Karpas-422 (cell line): Measurements from ENCODE around the gene RAB11A. TPM values are rescaled to one million over a fixed set of nuclear protein-coding genes. Genes with fewer than 3 reads are reported as not detected.
A peak's percentile ranks its signal among the peaks of the same experiment; 100 is the strongest.

ENCODE experiments used
- DNase-seq: peaks from one replicate; pipeline ENCODE4 v3.0.0-alpha.2; 2015
- H2AFZ ChIP-seq: fragments of 200-600 bp; sonication (generic); 2 replicates; pipeline ENCODE4 v1.6.1; 2014; ENCODE audit warnings: antibody characterized with exemption, low read length, mixed read lengths
- H3K27ac ChIP-seq: fragments of 200-600 bp; sonication (generic); 2 replicates; pipeline ENCODE4 v1.5.1; 2014; ENCODE audit warnings: mild to moderate bottlenecking, low read length, moderate library complexity
- H3K27me3 ChIP-seq: fragments of 200-600 bp; sonication (generic); 2 replicates; pipeline ENCODE4 v1.6.1; 2014; ENCODE audit warnings: low read length, mixed read lengths
- H3K36me3 ChIP-seq: fragments of 200-600 bp; sonication (generic); 2 replicates; pipeline ENCODE4 v1.6.1; 2014; ENCODE audit warnings: low read length, mixed read lengths; ENCODE audit not compliant: insufficient read depth
- H3K4me1 ChIP-seq: fragments of 200-600 bp; sonication (generic); 2 replicates; pipeline ENCODE4 v1.6.1; 2014; ENCODE audit warnings: mild to moderate bottlenecking, low read length, mixed read lengths
- H3K4me2 ChIP-seq: fragments of 200-600 bp; sonication (generic); 2 replicates; pipeline ENCODE4 v1.6.1; 2014; ENCODE audit warnings: low read length, low read depth, mild to moderate bottlenecking; ENCODE audit not compliant: poor library complexity, severe bottlenecking
- H3K4me3 ChIP-seq: fragments of 200-600 bp; sonication (generic); 2 replicates; pipeline ENCODE4 v1.5.1; 2014; ENCODE audit warnings: mild to moderate bottlenecking, antibody characterized with exemption, low read length, mixed read lengths
- H3K79me2 ChIP-seq: fragments of 200-600 bp; sonication (generic); 2 replicates; pipeline ENCODE4 v1.6.1; 2014; ENCODE audit warnings: mild to moderate bottlenecking, low read length, mixed read lengths
- H3K9ac ChIP-seq: fragments of 200-600 bp; sonication (generic); 2 replicates; pipeline ENCODE4 v1.6.0; 2014; ENCODE audit warnings: low read length
- H3K9me2 ChIP-seq: fragments of 200-600 bp; sonication (generic), shearing (Covaris generic); replicated peaks from 2 replicates; pipeline ENCODE4 v1.6.0; 2014; ENCODE audit warnings: mild to moderate bottlenecking, low read length, moderate library complexity; ENCODE audit not compliant: insufficient read depth
- H3K9me3 ChIP-seq: fragments of 300-700, 200-600 bp; sonication (generic); 2 replicates; pipeline ENCODE4 v1.6.1; 2014; ENCODE audit warnings: low read length, mixed read lengths
- H4K20me1 ChIP-seq: fragments of 200-600 bp; sonication (generic); 2 replicates; pipeline ENCODE4 v1.6.1; 2014; ENCODE audit warnings: mild to moderate bottlenecking, antibody characterized with exemption, low read length, low read depth; ENCODE audit not compliant: insufficient read depth
- total RNA-seq: library from RNA; depleted of rRNA; stranded (reverse); fragments of >200 nt; shearing (Covaris generic); gene quantifications from 2 replicates; pipeline ENCODE4 v1.2.3, GENCODE V29; 2014; ENCODE audit warnings: low replicate concordance

Gene RAB11A
- total RNA-seq, 1 experiment from 2014 or later, result 230 TPM

GRCh38 chr15:65829130-65829764, 40.0 kb upstream of the RAB11A start:
- DNase-seq, result peak; percentile 61
- no peaks in the 10 kb centered on the region for H3K9me2 ChIP-seq
- no peaks in the 10 kb centered on the region for H3K36me3 ChIP-seq
- no peaks in the 10 kb centered on the region for H3K27me3 ChIP-seq
- peaks cover 31% of the 10 kb centered on the region for H3K4me1 ChIP-seq
- H3K9me3 ChIP-seq, result no peaks in the 10 kb centered on the region
- H3K79me2 ChIP-seq, result no peaks in the 10 kb centered on the region
- no peaks in the 10 kb centered on the region for H4K20me1 ChIP-seq
- no peak overlapping the region for H3K4me3 ChIP-seq
- no peak overlapping the region for H2AFZ ChIP-seq
- no peak overlapping the region for H3K9ac ChIP-seq
- H3K4me2 ChIP-seq, result no peak overlapping the region
- no peak overlapping the region for H3K27ac ChIP-seq

DNA sequence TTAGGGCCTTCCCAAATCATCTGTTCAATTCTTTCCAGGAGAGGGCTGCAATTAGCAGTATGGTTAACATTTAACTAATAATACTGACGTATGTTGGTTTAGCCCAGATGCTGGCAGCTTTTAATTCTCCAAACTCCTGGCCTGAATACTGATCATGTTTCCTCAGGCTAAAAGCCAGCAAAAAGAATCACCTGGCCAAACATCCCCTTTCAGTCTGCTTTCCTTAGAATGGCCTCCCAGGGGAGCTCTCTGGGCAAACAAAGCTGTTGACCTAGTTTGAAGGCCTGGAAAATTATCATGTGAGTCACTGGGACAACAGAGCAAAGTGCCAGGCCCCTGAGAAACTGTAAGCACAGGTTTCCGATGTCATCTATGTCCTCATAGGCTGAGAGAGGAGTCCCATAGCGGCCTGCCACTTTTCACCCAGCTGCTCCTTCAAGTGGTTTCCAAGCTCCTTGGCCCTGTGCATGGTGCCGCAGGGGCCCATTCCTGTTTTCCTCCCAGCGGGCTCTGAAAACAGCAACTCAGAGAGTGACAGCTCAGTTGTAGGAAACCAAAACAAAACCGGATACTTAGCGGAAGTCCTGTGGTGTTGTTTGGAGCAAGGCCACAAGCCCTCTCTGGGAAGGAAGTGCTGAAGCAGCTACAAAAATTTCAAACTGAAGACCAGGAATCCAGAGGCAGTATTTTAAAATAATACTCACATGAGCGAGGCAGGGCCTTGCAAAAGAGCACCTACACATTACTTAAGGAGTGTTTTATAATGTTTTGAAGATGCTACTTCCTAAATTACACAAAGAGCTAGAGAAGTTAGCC, 36.5 kb upstream of the RAB11A start:
- H3K9ac ChIP-seq, result no peak overlapping the region
- no peak overlapping the region for H3K4me2 ChIP-seq
- no peak overlapping the region for H3K27ac ChIP-seq
- no peaks in the 10 kb centered on the region for H3K27me3 ChIP-seq
- no peaks in the 10 kb centered on the region for H3K9me2 ChIP-seq
- no peaks in the 10 kb centered on the region for H3K79me2 ChIP-seq
- no peaks in the 10 kb centered on the region for H3K36me3 ChIP-seq
- H3K9me3 ChIP-seq, result no peaks in the 10 kb centered on the region
- DNase-seq, result no peak
- peak overlapping the region; percentile 60; the same call in 1 of the 2 replicates for H2AFZ ChIP-seq
- no peak overlapping the region for H3K4me3 ChIP-seq
- H3K4me1 ChIP-seq, result peaks cover 19% of the 10 kb centered on the region
- H4K20me1 ChIP-seq, result no peaks in the 10 kb centered on the region

GRCh38 chr15:65833501-65834205, 35.6 kb upstream of the RAB11A start:
- no peaks in the 10 kb centered on the region for H3K9me3 ChIP-seq
- H3K27me3 ChIP-seq, result no peaks in the 10 kb centered on the region
- no peak overlapping the region for H3K27ac ChIP-seq
- H2AFZ ChIP-seq, result peak overlapping the region; percentile 60
- no peaks in the 10 kb centered on the region for H3K79me2 ChIP-seq
- no peak overlapping the region for H3K9ac ChIP-seq
- H3K36me3 ChIP-seq, result no peaks in the 10 kb centered on the region
- no peaks in the 10 kb centered on the region for H4K20me1 ChIP-seq
- no peak for DNase-seq
- H3K4me1 ChIP-seq, result peaks cover 14% of the 10 kb centered on the region
- H3K9me2 ChIP-seq, result no peaks in the 10 kb centered on the region
- no peak overlapping the region for H3K4me3 ChIP-seq
- no peak overlapping the region for H3K4me2 ChIP-seq

GRCh38 chr15:65834603-65835282, 34.5 kb upstream of the RAB11A start:
- no peak overlapping the region for H2AFZ ChIP-seq
- H3K4me2 ChIP-seq, result no peak overlapping the region
- H3K9me3 ChIP-seq, result no peaks in the 10 kb centered on the region
- H4K20me1 ChIP-seq, result no peaks in the 10 kb centered on the region
- no peak overlapping the region for H3K9ac ChIP-seq
- no peaks in the 10 kb centered on the region for H3K9me2 ChIP-seq
- no peaks in the 10 kb centered on the region for H3K27me3 ChIP-seq
- H3K4me3 ChIP-seq, result no peak overlapping the region
- no peak for DNase-seq
- peaks cover 14% of the 10 kb centered on the region for H3K4me1 ChIP-seq
- H3K79me2 ChIP-seq, result no peaks in the 10 kb centered on the region
- H3K27ac ChIP-seq, result no peak overlapping the region
- H3K36me3 ChIP-seq, result no peaks in the 10 kb centered on the region

DNA sequence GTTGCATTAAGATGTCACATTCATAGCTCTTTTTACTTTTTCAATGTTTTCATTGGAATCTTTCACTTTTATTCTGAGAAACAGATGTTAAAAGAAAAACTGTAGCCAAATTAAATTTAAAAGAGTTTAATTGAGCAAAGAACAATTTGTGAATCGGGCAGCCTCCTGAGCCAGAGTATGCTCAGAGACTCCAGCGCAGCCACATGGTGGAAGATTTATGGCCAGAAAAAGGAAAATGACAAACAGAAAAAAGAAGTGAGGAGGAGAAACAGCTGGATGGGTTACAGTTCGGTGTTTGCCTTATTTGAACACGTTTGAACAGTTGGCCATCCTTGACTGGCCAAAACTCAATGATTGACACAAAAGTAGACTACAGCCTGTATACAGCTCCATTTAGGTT, 33.8 kb upstream of the RAB11A start:
- Histone ChIP-seq H3K36me3 (no peaks in the 10 kb centered on the region), H3K79me2 (no peaks in the 10 kb centered on the region), H2AFZ (no peak overlapping the region), H3K4me2 (no peak overlapping the region), H3K9me2 (no peaks in the 10 kb centered on the region), H3K4me3 (no peak overlapping the region), H3K27me3 (no peaks in the 10 kb centered on the region), H4K20me1 (no peaks in the 10 kb centered on the region), H3K27ac (no peak overlapping the region), H3K9me3 (no peaks in the 10 kb centered on the region), H3K9ac (no peak overlapping the region), H3K4me1 (peaks cover 14% of the 10 kb centered on the region)
- no peak for DNase-seq

- no peaks in the 10 kb centered on the region for H4K20me1 ChIP-seq
- H3K79me2 ChIP-seq, result no peaks in the 10 kb centered on the region
- H3K4me2 ChIP-seq, result no peak overlapping the region
- DNase-seq, result no peak
- no peaks in the 10 kb centered on the region for H3K27me3 ChIP-seq
- H3K4me3 ChIP-seq, result no peak overlapping the region
- H3K36me3 ChIP-seq, result no peaks in the 10 kb centered on the region
- H3K9ac ChIP-seq, result no peak overlapping the region
- no peaks in the 10 kb centered on the region for H3K9me3 ChIP-seq
- H3K4me1 ChIP-seq, result peaks cover 14% of the 10 kb centered on the region
- H2AFZ ChIP-seq, result no peak overlapping the region
- no peaks in the 10 kb centered on the region for H3K9me2 ChIP-seq
- H3K27ac ChIP-seq, result no peak overlapping the region
These were observed 32.6 kb upstream of the RAB11A start for GRCh38 chr15:65836665-65837064.

- H3K9ac ChIP-seq, result no peak overlapping the region
- H3K36me3 ChIP-seq, result no peaks in the 10 kb centered on the region
- H3K27ac ChIP-seq, result no peak overlapping the region
- no peaks in the 10 kb centered on the region for H3K27me3 ChIP-seq
- H3K79me2 ChIP-seq, result no peaks in the 10 kb centered on the region
- no peak overlapping the region for H3K4me2 ChIP-seq
- no peak for DNase-seq
- H3K4me1 ChIP-seq, result peaks cover 14% of the 10 kb centered on the region
- H3K4me3 ChIP-seq, result no peak overlapping the region
- no peak overlapping the region for H2AFZ ChIP-seq
- H4K20me1 ChIP-seq, result no peaks in the 10 kb centered on the region
- H3K9me2 ChIP-seq, result no peaks in the 10 kb centered on the region
- H3K9me3 ChIP-seq, result no peaks in the 10 kb centered on the region
These were observed 31.7 kb upstream of the RAB11A start for GRCh38 chr15:65837301-65838294.
